Measurements from ENCODE around the gene FCER1G.

Gene FCER1G

GRCh38 chr1:161267321-161267720 is 52.2 kb downstream of the FCER1G start:
- DNase-seq (ENCODE audit: low spot score) = no peak
